ENCODE results near the gene ZNF827. TPM values are rescaled to one million over a fixed set of nuclear protein-coding genes. Genes with fewer than 3 reads are reported as not detected.

The ZNF827 gene
- total RNA-seq, 4 donors from 2014 or later = 2.6 to 17.9 (median 3.7) TPM

DNA sequence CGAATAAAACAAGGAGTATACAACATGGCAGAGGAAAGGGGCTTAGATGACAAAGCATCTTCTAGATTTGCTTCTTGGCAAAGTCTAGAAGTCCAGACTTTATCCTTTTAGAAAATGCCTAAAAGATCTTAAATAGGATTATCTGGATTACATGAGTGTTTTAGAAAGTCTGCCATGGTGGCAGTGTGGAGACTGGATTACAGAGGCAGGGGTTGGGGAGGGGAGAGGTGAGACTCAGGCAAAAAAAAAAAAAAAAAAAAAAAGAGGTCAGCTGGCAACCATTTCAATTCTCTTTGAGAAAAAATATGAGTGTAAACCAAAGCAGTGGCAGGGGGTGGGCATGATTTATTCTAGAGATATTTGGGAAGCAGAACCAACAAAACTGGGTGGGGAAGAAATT, 17.4 kb downstream of the ZNF827 start:
- TF ChIP-seq POLR2A (IDR thresholded peaks at IDR 0.05) = no peak
- TF ChIP-seq, protein P1, sequence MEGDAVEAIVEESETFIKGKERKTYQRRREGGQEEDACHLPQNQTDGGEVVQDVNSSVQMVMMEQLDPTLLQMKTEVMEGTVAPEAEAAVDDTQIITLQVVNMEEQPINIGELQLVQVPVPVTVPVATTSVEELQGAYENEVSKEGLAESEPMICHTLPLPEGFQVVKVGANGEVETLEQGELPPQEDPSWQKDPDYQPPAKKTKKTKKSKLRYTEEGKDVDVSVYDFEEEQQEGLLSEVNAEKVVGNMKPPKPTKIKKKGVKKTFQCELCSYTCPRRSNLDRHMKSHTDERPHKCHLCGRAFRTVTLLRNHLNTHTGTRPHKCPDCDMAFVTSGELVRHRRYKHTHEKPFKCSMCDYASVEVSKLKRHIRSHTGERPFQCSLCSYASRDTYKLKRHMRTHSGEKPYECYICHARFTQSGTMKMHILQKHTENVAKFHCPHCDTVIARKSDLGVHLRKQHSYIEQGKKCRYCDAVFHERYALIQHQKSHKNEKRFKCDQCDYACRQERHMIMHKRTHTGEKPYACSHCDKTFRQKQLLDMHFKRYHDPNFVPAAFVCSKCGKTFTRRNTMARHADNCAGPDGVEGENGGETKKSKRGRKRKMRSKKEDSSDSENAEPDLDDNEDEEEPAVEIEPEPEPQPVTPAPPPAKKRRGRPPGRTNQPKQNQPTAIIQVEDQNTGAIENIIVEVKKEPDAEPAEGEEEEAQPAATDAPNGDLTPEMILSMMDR (IDR thresholded peaks at IDR 0.05) = no peak
- intact Hi-C loops (cut with DNase I; ENCODE audit: low total_unique reads) = no loop called here
- no peak overlapping the region for H3K4me3 ChIP-seq (ENCODE audit: low read depth, poor library complexity, severe bottlenecking)
- 94 to 98% methylated on average over 1 of the region's 1 CpG for whole genome bisulfite sequencing, 2 donors
- DNase-seq (ENCODE audit: low spot score in 2 of 2) = no peak

DNA sequence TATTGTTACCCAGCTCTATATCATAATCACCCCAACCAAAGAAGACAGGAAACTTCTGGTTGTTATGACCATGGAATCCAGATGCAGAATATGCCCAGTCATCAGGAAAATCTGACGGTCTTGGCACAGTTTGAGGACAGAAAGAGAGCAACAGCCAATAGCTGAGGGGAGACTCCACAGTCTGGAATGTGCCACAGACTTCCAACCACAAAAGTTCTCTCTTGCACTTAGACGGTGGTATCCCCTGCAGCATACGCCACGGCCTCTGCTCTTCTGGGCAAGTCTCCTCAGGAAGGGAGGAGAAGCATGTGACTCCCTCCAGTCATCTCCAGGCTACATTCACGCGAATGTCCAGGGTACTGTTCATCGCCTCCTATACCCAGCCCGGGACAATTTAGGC, 18.4 kb downstream of the ZNF827 start:
- TF ChIP-seq POLR2A (IDR thresholded peaks at IDR 0.05) = no peak
- TF ChIP-seq, protein P1 (IDR thresholded peaks at IDR 0.05) = no peak
- DNase-seq (ENCODE audit: low spot score in 2 of 2) = peak in 1 of 2 donors; percentile 20

DNA sequence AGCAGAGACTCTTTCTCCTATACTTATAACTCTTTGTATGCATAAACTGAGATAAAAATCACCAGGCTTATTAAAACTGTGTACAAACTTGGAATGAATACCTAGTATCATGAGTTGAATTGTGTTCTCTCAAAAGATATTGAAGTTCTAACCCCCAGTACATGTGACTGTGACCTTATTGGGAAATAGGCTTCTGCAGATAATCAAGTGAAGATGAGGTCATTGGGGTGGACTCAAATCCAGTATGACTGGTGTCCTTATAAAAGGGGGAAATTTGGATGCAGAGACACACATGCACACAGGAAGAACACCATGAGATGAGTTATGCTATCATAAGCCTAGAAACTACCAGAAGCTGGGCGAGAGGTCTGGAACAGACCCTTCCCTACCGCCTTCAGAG, 26.2 kb downstream of the ZNF827 start:
- TF ChIP-seq, protein P1 (IDR thresholded peaks at IDR 0.05) = no peak
- no peak for TF ChIP-seq POLR2A (IDR thresholded peaks at IDR 0.05)
- 92 to 94% methylated on average over 2 of the region's 2 CpGs for WGBS, 2 donors
- intact Hi-C loops (cut with DNase I; ENCODE audit: low total_unique reads) = no loop called here

More for the DNA sequence above, 18.4 kb downstream of the ZNF827 start:
- WGBS, 2 donors = 23 to 30% methylated on average over 8 of the region's 8 CpGs
- H3K4me3 ChIP-seq (ENCODE audit: low read depth, poor library complexity, severe bottlenecking) = no peak overlapping the region
- intact Hi-C loops (cut with DNase I; ENCODE audit: low total_unique reads) = no loop called here

DNA sequence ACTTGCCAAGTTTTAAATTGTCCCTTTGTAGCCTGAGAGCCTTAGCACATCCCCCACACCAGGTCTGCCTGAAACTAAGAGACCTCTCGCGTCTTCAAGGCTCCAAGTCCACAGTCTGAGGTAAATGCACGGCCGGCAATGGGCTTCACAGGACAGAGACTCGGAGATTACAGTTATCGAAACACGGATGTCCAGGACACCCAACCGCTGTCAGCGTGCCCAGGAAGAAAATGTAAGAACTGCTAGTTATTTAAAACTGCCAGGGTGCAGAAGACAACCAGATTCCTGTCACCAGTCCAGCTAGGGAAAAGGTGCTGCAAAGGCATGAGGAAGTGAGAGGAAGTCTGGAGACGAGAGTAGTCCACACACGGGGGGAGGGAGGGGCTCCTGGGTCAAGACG, 28.9 kb downstream of the ZNF827 start:
- H3K4me3 ChIP-seq (ENCODE audit: low read depth, poor library complexity, severe bottlenecking) = no peak overlapping the region
- TF ChIP-seq, protein P1 (IDR thresholded peaks at IDR 0.05) = no peak
- no peak for TF ChIP-seq POLR2A (IDR thresholded peaks at IDR 0.05)
- WGBS, 2 donors = 63 to 66% methylated on average over 12 of the region's 12 CpGs
- no peak for DNase-seq (ENCODE audit: low spot score in 2 of 2)
- intact Hi-C loops (cut with DNase I; ENCODE audit: low total_unique reads) = no loop called here

More for the DNA sequence above, 26.2 kb downstream of the ZNF827 start:
- peak in 1 of 2 donors; percentile 25 for DNase-seq (ENCODE audit: low spot score in 2 of 2)
- no peak overlapping the region for H3K4me3 ChIP-seq (ENCODE audit: low read depth, poor library complexity, severe bottlenecking)

DNA sequence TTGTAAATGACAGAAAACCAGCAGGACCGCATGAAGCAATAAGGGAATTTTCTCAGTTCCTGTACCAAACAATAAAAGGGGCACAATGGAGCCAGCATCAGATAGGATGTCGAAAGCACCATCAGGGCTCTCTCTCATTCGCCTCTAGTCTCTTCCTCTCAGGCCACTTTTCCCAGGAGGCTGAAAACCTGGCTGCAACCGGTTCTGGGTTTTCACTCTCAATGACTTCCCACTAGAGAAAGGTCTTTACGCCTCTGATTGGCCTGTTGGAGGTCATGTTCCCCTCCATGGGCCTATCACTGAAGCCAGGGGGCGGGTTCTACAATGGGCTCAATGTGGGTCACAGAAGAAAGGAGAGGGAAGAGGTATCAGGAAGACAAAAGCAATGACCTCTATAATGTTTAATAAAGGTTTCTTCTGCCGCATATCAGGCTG, 29.3 kb downstream of the ZNF827 start:
- WGBS, 2 donors = 75 to 79% methylated on average over 7 of the region's 7 CpGs
- intact Hi-C loops (cut with DNase I; ENCODE audit: low total_unique reads) = no loop called here
- DNase-seq (ENCODE audit: low spot score in 2 of 2) = peak in 1 of 2 donors; percentile 47
- TF ChIP-seq, protein P1 (IDR thresholded peaks at IDR 0.05) = no peak
- H3K4me3 ChIP-seq (ENCODE audit: low read depth, poor library complexity, severe bottlenecking) = no peak overlapping the region

DNA sequence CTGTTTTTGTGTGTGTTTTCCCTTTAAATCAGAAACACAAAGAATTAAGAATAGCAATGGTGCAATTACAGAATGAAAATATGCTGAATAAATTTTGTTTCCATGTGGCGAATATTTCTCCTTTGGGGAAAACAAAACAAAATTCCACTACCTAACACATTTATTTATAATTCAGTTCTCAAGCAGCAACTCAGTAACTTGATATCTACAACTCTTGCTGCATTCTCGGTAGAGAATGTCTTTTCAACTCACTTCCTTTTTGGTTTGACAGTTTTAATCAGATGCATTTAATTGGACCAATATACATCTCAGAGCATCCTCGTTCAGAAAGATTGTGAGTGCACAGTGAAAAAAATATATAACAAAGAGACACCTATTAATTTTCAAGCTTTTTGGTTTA, 30.8 kb downstream of the ZNF827 start:
- no peak for DNase-seq (ENCODE audit: low spot score in 2 of 2)
- intact Hi-C loops (cut with DNase I; ENCODE audit: low total_unique reads) = no loop called here
- no peak overlapping the region for H3K4me3 ChIP-seq (ENCODE audit: low read depth, poor library complexity, severe bottlenecking)
- TF ChIP-seq POLR2A (IDR thresholded peaks at IDR 0.05) = no peak
- TF ChIP-seq, protein P1 (IDR thresholded peaks at IDR 0.05) = no peak
- 46 to 57% methylated on average over 3 of the region's 3 CpGs for WGBS, 2 donors

Measured in lower leg skin (tissue), 4 donors.